Chondrocyte (in vitro differentiated cells): ENCODE data around the gene MYO1D. TPM values are rescaled to one million over a fixed set of nuclear protein-coding genes. Genes with fewer than 3 reads are reported as not detected.

Source experiments
- DNase-seq: peaks from one replicate; pipeline ENCODE4 v3.0.0; 2021; ENCODE audit warnings: mixed read lengths, low spot score
- H3K27ac Mint-ChIP-seq: one replicate; pipeline ENCODE4 v1.8.0; 2021; ENCODE audit warnings: mild to moderate bottlenecking, moderate library complexity, mixed read lengths; ENCODE audit not compliant: unreplicated experiment
- H3K27me3 Mint-ChIP-seq: 2 replicates; pipeline ENCODE4 v1.8.0; 2021; ENCODE audit warnings: low read depth, mixed read lengths
- H3K36me3 Mint-ChIP-seq: 2 replicates; pipeline ENCODE4 v1.8.0; 2021; ENCODE audit warnings: low read depth, mixed read lengths
- H3K4me1 Mint-ChIP-seq: 2 replicates; pipeline ENCODE4 v1.8.0; 2021; ENCODE audit warnings: low read depth, mild to moderate bottlenecking, mixed read lengths
- H3K4me3 Mint-ChIP-seq: one replicate; pipeline ENCODE4 v1.8.0; 2021; ENCODE audit warnings: mild to moderate bottlenecking, moderate library complexity, mixed read lengths; ENCODE audit not compliant: unreplicated experiment
- H3K9me3 Mint-ChIP-seq: 2 replicates; pipeline ENCODE4 v1.8.0; 2021; ENCODE audit warnings: low read depth, mixed read lengths
- CTCF ChIP-seq: fragments of 200-600 bp; sonication (generic); IDR thresholded peaks from 2 replicates; pipeline ENCODE4 v1.5.0; 2021; ENCODE audit warnings: antibody characterized with exemption, mild to moderate bottlenecking, moderate library complexity
- total RNA-seq: library from RNA; stranded (reverse); gene quantifications from 3 replicates; pipeline ENCODE4 v1.2.1, GENCODE V29; 2021

The MYO1D gene
- total RNA-seq, 1 donor from 2014 or later = 107 TPM

GRCh38 chr17:32542186-32542585 is 334.7 kb downstream of the MYO1D start:
- Mint-ChIP-seq H3K36me3 (peaks cover 8% of the 10 kb centered on the region), H3K27ac (no peak overlapping the region), H3K4me3 (no peak overlapping the region), H3K9me3 (peaks cover 13% of the 10 kb centered on the region), H3K4me1 (peaks cover 12% of the 10 kb centered on the region), H3K27me3 (no peaks in the 10 kb centered on the region)
- TF ChIP-seq CTCF = no peak
- DNase-seq = no peak

- H3K27ac Mint-ChIP-seq = peak overlapping the region; percentile 37
- DNase-seq = no peak
- H3K27me3 Mint-ChIP-seq = no peaks in the 10 kb centered on the region
- TF ChIP-seq CTCF = no peak
- H3K4me1 Mint-ChIP-seq = peaks cover 17% of the 10 kb centered on the region
- H3K4me3 Mint-ChIP-seq = no peak overlapping the region
- H3K9me3 Mint-ChIP-seq = peaks cover 14% of the 10 kb centered on the region
- peaks cover 8% of the 10 kb centered on the region for H3K36me3 Mint-ChIP-seq
Measured at GRCh38 chr17:32541640-32542039, 335.3 kb downstream of the MYO1D start.

- DNase-seq = no peak
- no peak for TF ChIP-seq CTCF
- H3K36me3 Mint-ChIP-seq = peaks cover 14% of the 10 kb centered on the region
- H3K4me1 Mint-ChIP-seq = peaks cover 15% of the 10 kb centered on the region
- peaks cover 14% of the 10 kb centered on the region for H3K9me3 Mint-ChIP-seq
- peak overlapping the region; percentile 84 for H3K27ac Mint-ChIP-seq
- H3K27me3 Mint-ChIP-seq = no peaks in the 10 kb centered on the region
- no peak overlapping the region for H3K4me3 Mint-ChIP-seq
Measured at GRCh38 chr17:32536736-32537643, 339.9 kb downstream of the MYO1D start.

- no peaks in the 10 kb centered on the region for H3K27me3 Mint-ChIP-seq
- H3K4me1 Mint-ChIP-seq = peaks cover 15% of the 10 kb centered on the region
- H3K4me3 Mint-ChIP-seq = no peak overlapping the region
- H3K9me3 Mint-ChIP-seq = peaks cover 7% of the 10 kb centered on the region
- TF ChIP-seq CTCF = no peak
- H3K36me3 Mint-ChIP-seq = peaks cover 12% of the 10 kb centered on the region
- H3K27ac Mint-ChIP-seq = no peak overlapping the region
- DNase-seq = no peak
Measured at GRCh38 chr17:32533296-32533695, 343.6 kb downstream of the MYO1D start.

GRCh38 chr17:32529604-32530003 is 347.3 kb downstream of the MYO1D start:
- no peak for TF ChIP-seq CTCF
- no peaks in the 10 kb centered on the region for H3K9me3 Mint-ChIP-seq
- H3K4me3 Mint-ChIP-seq = no peak overlapping the region

More at GRCh38 chr17:32529604-32530003, 347.3 kb downstream of the MYO1D start:
- Mint-ChIP-seq H3K36me3 (peaks cover 10% of the 10 kb centered on the region), H3K27me3 (no peaks in the 10 kb centered on the region), H3K27ac (no peak overlapping the region), H3K4me1 (peaks cover 16% of the 10 kb centered on the region)
- no peak for DNase-seq
